GOT3 (cell line): ENCODE results near the gene ANGPTL3.
"Not testable (repeated sequence)": the region's sequence is repeated elsewhere in the genome, so short reads cannot be mapped to it uniquely, and the experiment has no call there.

Source experiments
- DNase-seq: peaks from one replicate; lab custom pipeline; 2025; ENCODE audit warnings: mixed read lengths; lab: John Stamatoyannopoulos, UW

Gene ANGPTL3, protein sequence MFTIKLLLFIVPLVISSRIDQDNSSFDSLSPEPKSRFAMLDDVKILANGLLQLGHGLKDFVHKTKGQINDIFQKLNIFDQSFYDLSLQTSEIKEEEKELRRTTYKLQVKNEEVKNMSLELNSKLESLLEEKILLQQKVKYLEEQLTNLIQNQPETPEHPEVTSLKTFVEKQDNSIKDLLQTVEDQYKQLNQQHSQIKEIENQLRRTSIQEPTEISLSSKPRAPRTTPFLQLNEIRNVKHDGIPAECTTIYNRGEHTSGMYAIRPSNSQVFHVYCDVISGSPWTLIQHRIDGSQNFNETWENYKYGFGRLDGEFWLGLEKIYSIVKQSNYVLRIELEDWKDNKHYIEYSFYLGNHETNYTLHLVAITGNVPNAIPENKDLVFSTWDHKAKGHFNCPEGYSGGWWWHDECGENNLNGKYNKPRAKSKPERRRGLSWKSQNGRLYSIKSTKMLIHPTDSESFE

DNA sequence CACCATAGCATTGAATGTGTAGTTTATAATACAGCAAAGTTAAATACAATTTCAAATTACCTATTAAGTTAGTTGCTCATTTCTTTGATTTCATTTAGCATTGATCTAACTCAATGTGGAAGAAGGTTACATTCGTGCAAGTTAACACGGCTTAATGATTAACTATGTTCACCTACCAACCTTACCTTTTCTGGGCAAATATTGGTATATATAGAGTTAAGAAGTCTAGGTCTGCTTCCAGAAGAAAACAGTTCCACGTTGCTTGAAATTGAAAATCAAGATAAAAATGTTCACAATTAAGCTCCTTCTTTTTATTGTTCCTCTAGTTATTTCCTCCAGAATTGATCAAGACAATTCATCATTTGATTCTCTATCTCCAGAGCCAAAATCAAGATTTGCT lies at the start of gene ANGPTL3:
Gene ANGPTL3, plus strand, starts transcription at position 240 of the 400 bp plus-strand sequence. Its CDS starts 47 bp downstream, at position 287.
- DNase-seq = no peak

DNA sequence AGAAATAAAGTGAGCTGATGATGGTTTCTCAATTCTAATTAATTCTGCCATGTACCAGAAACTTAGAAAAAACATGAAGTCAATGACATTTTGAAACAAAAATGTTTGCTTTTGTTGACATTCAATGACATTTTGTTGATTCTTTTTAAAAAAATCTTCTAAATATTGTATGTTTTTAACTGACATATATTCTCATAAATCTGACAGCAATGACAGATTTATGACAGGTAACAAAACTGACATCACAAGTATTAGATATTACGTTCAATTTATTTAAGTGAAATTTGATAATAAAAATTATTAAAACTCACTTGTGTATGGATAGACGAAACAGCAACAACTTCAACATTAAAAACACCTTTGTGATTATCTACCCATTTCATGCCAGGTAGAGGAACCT lies 36.0 kb upstream of the ANGPTL3 start:
- no peak for DNase-seq

DNA sequence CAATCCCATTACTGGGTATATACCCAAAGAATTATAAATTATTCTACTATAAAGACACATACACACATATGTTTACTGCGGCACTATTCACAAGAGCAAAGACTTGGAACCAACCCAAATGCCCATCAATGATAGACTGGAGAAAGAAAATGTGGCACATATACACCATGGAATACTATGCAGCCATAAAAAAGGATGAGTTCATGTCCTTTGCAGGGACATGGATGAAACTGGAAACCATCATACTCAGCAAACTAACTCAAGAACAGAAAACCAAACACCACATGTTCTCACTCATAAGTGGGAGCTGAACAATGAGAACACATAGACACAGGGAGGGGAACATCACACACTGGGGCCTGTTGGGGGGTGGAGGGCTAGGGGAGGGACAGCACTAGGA lies 30.1 kb upstream of the ANGPTL3 start:
- not testable (repeated sequence) for DNase-seq

DNA sequence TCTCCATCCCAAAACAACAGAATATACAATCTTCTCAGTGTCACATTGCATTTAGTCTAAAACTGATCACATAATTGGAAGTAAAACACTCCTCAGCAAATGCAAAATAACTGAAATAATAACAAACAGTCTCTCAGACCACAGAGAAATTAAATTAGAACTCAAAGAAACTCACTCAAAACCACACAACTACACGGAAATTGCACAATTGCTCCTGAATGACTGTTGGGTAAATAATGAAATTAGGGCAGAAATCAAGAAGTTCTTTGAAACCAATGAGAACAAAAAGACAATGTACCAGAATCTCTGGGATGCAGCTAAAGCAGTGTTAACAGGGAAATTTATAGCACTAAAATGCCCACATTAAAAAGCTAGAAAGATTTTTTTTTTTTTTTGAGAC lies 29.4 kb upstream of the ANGPTL3 start:
- DNase-seq = not testable (repeated sequence)

GRCh38 chr1:62571517-62571916 lies 25.8 kb upstream of the ANGPTL3 start:
- DNase-seq = not testable (repeated sequence)

DNA sequence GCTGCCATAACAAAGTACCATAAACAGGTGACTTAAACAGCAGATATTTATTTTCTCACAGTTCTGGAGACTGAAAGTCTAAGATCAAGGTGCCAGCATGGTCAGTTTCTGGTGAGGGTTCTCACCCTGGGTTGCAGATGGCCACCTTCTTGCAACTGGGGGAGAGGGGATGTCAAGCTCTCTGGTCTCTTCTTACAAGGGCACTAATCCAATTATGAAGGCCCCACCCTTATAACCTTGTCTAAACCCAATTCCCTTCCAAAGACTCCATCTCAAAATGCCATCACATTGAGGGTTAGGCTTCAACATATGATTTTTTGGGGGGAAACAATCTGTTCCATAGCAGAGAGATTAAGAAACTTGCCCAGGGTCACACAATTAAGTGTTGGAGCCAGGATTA lies 24.8 kb upstream of the ANGPTL3 start:
- DNase-seq = no peak

- DNase-seq = no peak
These were observed 23.6 kb upstream of the ANGPTL3 start for GRCh38 chr1:62573675-62574074.

DNA sequence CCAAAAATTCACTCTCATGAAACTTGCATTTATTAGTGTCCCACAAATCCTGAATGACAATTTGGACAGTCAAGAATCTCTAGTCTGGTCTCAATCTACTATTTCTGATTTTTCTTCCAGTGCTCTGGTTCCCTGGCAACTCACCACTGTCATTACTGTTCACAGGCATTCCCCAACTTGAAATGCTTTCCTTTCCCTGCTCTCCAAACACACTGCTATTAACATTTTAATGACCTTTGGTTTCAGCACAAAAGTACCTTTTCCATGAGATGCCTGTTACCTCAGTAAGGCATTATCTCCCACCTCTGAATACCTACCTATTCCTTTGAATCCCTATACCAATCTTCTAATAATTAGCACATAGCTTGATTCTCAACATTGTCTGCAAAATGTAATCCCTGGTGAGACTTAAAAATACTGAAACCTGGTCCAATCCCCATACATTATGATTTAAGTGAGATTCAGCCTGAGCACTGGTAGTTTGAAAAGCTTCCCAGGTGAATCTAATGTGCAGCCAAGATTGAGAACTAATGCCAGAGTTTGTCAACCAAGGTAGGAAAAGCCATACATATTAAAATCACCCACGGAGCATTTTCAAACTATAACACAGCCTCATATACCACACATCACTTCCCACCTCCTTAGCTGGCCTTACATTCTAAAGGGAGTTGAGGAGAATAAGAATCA lies 11.7 kb upstream of the ANGPTL3 start:
- DNase-seq = no peak

DNA sequence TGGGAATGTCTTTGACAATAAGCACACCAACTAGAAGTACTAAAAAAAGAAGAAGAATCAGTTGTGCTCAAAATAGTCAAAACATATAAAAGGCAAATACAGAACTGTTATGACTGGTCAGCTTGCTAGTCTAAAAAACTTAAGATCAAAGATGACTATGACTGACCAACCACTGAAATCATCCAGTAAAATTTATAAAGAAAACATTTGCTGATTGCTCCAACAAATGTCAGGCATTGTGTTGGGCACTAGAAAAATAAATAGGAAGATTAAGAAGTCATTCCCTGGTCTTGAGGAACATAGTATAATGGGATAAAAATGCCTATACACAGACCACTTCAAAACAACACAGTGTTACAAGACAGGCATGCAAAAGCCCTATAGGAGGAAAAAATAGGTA lies 9.3 kb upstream of the ANGPTL3 start:
- DNase-seq = no peak

GRCh38 chr1:62589321-62589720 lies 8.0 kb upstream of the ANGPTL3 start:
- no peak for DNase-seq

DNA sequence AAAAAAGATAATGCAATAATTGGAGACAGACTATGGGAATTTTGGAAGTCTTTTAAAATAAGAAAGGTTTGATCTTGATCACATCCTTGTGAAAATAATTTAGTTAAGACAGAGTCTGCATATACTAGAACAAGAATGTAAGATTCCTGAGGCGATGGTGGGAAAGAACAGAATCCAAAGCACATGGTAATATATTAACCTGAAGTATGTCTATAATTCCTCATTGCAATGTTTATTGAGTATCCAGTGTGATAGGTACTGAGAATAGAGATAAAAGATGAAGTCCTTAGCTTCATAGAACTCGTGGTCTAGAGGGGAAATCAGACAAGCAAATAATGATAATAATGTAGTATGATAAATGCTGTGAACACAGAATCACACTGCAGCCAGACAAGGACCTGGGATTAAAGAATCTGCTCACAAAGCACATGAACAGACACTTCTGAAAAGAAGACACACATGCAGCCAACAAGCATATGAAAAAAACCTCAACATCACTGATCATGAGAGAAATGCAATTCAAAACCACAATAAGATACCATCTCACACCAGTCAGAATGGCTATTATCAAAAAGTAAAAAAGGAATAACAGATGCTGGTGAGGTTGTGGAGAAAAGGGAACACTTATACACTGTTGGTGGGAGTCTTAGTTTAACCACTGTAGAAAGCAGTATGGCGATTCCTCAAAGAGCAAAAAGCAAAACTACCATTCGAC lies 6.9 kb upstream of the ANGPTL3 start:
- DNase-seq = no peak

DNA sequence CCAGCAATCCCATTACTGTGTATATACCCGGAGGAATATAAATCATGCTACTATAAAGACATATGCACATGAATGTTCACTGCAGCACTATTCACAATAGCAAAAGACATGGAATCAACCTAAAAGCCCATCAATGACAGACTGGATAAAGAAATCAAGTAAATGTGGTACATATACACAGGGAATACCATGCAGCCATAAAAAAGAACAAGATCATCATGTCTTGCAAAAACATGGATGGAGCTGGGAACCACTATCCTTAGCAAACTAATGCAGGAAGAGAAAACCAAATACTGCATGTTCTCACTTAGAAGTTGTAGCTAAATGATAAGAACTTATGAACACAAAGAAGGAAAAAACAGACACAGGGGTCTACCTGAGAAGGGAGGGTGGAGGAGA lies 6.4 kb upstream of the ANGPTL3 start:
- DNase-seq = no peak

GRCh38 chr1:62593825-62594394 lies 3.4 kb upstream of the ANGPTL3 start:
- no peak for DNase-seq

DNA sequence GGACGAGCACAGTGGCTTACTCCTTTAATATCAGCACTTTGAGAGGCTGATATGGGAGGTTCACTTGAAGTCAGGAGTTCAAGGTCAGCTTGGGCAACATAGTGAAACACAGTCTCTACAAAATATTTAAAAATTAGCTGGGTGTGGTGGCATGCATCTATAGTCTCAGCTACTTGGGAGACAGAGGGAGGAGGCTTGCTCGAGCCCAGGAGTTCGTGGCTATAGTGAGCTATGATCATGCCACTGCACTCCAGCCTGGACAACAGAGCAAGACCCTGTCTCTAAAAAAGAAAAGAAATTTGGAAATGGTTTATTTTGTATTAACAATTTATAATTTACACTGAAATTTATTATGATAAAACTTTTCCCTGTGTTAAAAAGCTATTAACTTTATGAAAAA lies 1.7 kb upstream of the ANGPTL3 start:
- no peak for DNase-seq

DNA sequence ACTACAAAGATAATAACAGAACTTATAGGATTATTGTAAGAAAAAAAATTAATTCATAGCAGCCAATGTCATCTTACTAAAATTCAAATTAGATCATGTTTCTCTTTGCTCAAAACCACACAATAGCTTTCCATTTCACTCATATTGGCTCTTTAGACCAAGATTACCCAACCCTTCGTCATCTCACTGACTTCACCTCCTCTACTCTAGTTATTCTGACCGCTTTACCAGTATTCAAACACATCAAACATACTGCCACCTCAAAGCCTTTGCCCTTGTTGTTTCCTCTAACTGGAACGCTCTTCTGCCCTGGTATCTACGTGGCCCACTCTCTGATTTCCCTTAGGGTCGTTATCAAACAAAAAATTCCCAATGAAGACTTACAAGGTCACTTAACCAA lies 1.7 kb downstream of the ANGPTL3 start:
- DNase-seq = no peak

- no peak for DNase-seq
These were observed 4.1 kb downstream of the ANGPTL3 start for GRCh38 chr1:62601457-62601856.

DNA sequence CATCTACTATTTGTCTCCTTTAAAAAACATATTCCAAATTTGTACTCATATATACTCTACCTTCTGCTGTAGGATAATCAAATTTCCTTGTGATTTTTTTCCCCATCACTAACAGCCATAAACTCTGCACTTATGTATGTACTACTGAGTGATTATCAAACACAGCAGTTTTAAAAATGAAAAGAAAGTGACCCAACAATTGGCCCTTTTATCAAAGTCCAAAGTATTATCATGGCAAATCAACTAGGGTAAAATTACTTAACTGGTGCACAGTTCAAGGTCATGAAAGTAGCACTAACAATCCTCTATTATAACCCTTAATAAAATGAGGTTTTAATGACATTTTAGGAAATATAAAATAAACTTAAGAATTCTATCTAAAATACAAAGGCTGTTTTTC lies 11.6 kb downstream of the ANGPTL3 start:
- no peak for DNase-seq

DNA sequence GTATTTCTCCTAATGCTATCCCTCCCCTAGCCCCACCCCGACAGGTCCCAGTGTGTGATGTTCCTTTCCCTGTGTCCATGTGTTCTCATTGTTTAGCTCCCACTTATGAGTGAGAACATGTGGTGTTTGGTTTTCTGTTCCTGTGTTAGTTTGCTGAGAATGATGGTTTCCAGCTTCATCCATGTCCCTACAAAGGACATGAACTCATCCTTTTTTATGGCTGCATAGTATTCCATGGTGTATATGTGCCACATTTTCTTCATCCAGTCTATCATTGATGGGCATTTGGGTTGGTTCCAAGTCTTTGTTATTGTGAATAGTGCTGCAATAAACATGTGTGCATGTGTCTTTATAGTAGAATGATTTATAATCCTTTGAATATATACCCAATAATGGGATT lies 13.3 kb downstream of the ANGPTL3 start:
- not testable (repeated sequence) for DNase-seq

DNA sequence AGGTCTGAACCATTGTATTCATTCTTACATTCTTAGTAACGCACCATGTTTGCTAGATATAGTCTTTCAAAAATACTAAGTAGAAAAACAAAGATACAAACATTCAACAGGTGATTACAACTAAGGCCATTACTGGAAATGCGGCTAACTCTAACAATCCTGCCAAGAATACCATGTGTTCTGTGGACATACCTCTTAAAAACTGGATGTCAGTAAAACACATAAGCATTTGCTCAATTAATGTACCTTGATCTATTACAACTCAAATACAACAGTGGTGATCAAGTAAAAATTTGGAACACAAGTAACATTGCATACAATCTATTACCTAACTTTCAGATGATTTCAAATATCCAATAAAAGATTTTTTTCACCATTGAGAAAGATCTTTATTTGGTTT lies 15.4 kb downstream of the ANGPTL3 start:
- no peak for DNase-seq

DNA sequence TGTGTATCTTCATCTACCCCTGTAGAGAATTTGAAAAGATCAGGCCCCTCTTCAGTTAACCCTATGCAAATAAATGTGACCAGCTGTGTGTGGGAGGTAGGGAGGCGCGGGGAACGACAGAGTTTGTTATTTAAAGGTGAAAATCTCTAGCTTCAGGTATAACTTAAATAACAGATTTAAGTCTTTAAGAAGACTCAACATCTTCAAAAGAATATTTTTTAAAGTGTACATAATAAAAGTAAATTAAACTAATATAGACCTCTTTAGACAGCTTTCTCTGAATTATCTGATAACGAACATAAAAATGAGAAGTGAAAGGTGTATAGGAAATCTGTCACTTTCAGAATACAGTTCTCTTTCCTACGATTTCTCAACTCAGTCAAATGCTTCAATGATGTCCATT lies 16.0 kb downstream of the ANGPTL3 start:
- DNase-seq = no peak

DNA sequence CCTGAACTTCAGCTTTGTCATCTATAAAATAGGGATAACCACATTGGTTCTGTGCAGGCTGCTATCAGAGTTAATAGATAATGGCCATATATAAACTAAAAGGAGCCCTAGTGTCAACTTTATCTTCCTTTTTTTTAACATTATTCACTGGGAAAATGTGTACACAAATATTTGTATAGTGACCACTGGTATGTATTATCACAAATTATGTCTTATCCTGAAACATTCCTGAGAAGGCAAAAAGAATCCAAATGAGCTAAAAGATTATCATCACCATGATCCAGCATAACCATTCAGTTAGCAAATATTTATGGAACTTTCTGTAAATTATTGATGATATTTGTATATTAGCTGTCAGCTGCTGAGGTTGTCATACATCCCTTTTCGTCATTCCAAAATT lies 16.6 kb downstream of the ANGPTL3 start:
- DNase-seq = no peak

- DNase-seq = peak; percentile 23
These were observed 24.6 kb downstream of the ANGPTL3 start for GRCh38 chr1:62621907-62622306.
